ENCODE results near the gene PTPRD.

The PTPRD gene

GRCh38 chr9:8783941-8784340, 1828.9 kb downstream of the PTPRD start:
- DNase-seq: no peak

GRCh38 chr9:8782237-8782636, 1830.6 kb downstream of the PTPRD start:
- DNase-seq: no peak

GRCh38 chr9:8781458-8781857, 1831.3 kb downstream of the PTPRD start:
- no peak for DNase-seq

GRCh38 chr9:8780386-8780785, 1832.4 kb downstream of the PTPRD start:
- DNase-seq: no peak

- no peak for DNase-seq
These were observed 1833.3 kb downstream of the PTPRD start for GRCh38 chr9:8779478-8779877.

GRCh38 chr9:8778356-8778755, 1834.4 kb downstream of the PTPRD start:
- DNase-seq: peak in 1 of 51 donors; percentile 11

- no peak for DNase-seq
These were observed 1840.5 kb downstream of the PTPRD start for GRCh38 chr9:8772302-8772701.

- DNase-seq: no peak
These were observed 1843.6 kb downstream of the PTPRD start for GRCh38 chr9:8769153-8769552.

GRCh38 chr9:8766096-8766495, 1846.7 kb downstream of the PTPRD start:
- DNase-seq: no peak

GRCh38 chr9:8764051-8764450, 1848.8 kb downstream of the PTPRD start:
- no peak for DNase-seq

GRCh38 chr9:8762479-8763085, 1850.2 kb downstream of the PTPRD start:
- no peak for DNase-seq

GRCh38 chr9:8760000-8760767, 1852.6 kb downstream of the PTPRD start:
- no peak for DNase-seq

- no peak for DNase-seq
These were observed 1854.9 kb downstream of the PTPRD start for GRCh38 chr9:8757881-8758280.

- no peak for DNase-seq
These were observed 1858.1 kb downstream of the PTPRD start for GRCh38 chr9:8754751-8755150.

GRCh38 chr9:8751406-8751930, 1861.3 kb downstream of the PTPRD start:
- no peak for DNase-seq

GRCh38 chr9:8750639-8751051, 1862.2 kb downstream of the PTPRD start:
- no peak for DNase-seq

GRCh38 chr9:8745347-8745746, 1867.5 kb downstream of the PTPRD start:
- no peak for DNase-seq

GRCh38 chr9:8738945-8739344, 1873.9 kb downstream of the PTPRD start:
- no peak for DNase-seq

- no peak for DNase-seq
These were observed 1876.0 kb downstream of the PTPRD start for GRCh38 chr9:8736805-8737204.

GRCh38 chr9:8734760-8735159, 1878.0 kb downstream of the PTPRD start:
- no peak for DNase-seq

- peak in 40 of 51 donors; percentile 4 to 71 (median 36) for DNase-seq
These were observed 1879.5 kb downstream of the PTPRD start for GRCh38 chr9:8733131-8733954.
